OCI-LY1 (cell line): Measurements from ENCODE around the gene RANBP2.
"Not testable (repeated sequence)": the region's sequence is repeated elsewhere in the genome, so short reads cannot be mapped to it uniquely, and the experiment has no call there.

Experiments
- EZH2 ChIP-seq: fragments of 200-600 bp; sonication (generic), shearing (Covaris generic); IDR thresholded peaks from 2 replicates; pipeline ENCODE4 v1.8.0; 2017; ENCODE audit warnings: borderline replicate concordance, mixed run types, mild to moderate bottlenecking, antibody characterized with exemption, low read length, moderate library complexity, mixed read lengths
- TF ChIP-seq, protein P1 (sequence below): fragments of 200-600 bp; sonication (generic), shearing (Covaris generic); IDR thresholded peaks from 2 replicates; pipeline ENCODE4 v1.5.1; 2017; ENCODE audit warnings: mild to moderate bottlenecking, antibody characterized with exemption, low read length, moderate library complexity, mixed read lengths

DNA sequence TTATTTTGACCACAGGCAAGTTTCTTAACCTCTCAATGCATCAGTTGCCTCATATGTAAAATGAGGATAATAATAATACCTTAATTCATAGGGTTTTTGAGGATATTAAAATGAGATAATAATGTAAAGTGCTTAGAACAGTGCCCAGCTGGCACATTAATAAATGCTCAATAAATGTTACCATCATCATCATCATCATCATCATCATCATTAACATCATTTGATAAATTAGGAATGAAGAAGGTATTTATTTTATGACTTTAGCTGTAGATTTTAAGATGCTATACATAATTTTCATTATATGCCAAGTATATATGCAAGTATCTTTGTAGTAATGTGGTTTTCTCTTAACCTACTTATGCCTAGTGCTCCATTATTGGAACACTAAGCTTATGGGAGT is 43.3 kb downstream of the RANBP2 start:
- TF ChIP-seq, protein P1, sequence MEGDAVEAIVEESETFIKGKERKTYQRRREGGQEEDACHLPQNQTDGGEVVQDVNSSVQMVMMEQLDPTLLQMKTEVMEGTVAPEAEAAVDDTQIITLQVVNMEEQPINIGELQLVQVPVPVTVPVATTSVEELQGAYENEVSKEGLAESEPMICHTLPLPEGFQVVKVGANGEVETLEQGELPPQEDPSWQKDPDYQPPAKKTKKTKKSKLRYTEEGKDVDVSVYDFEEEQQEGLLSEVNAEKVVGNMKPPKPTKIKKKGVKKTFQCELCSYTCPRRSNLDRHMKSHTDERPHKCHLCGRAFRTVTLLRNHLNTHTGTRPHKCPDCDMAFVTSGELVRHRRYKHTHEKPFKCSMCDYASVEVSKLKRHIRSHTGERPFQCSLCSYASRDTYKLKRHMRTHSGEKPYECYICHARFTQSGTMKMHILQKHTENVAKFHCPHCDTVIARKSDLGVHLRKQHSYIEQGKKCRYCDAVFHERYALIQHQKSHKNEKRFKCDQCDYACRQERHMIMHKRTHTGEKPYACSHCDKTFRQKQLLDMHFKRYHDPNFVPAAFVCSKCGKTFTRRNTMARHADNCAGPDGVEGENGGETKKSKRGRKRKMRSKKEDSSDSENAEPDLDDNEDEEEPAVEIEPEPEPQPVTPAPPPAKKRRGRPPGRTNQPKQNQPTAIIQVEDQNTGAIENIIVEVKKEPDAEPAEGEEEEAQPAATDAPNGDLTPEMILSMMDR, result not testable (repeated sequence)
- TF ChIP-seq EZH2, result not testable (repeated sequence)
